Nephron (organoid): ENCODE measurements around the gene CNOT1.

Experiments
- H3K27ac Mint-ChIP-seq, 3 experiments: 2 replicates each; pipeline ENCODE4 v1.8.0; 2020; ENCODE audit warnings: mixed read lengths in 3 of 3, mild to moderate bottlenecking in 2 of 3, moderate library complexity in 1 of 3
- H3K27me3 Mint-ChIP-seq: 2 replicates; pipeline ENCODE4 v1.8.0; 2021; ENCODE audit warnings: low read depth, mild to moderate bottlenecking, moderate library complexity, mixed read lengths
- H3K36me3 Mint-ChIP-seq: 2 replicates; pipeline ENCODE4 v1.8.0; 2020; ENCODE audit warnings: low read depth, mixed read lengths
- H3K4me1 Mint-ChIP-seq: 2 replicates; pipeline ENCODE4 v1.8.0; 2020; ENCODE audit warnings: mixed read lengths
- H3K4me3 Mint-ChIP-seq, 3 experiments: 2 replicates each; pipeline ENCODE4 v1.8.0; 2020; ENCODE audit warnings: mild to moderate bottlenecking in 3 of 3, mixed read lengths in 3 of 3, moderate library complexity in 2 of 3
- H3K9me3 Mint-ChIP-seq: 2 replicates; pipeline ENCODE4 v1.8.0; 2020; ENCODE audit warnings: mixed read lengths
- TF ChIP-seq, protein P1 (sequence below), 3 experiments: fragments of 200-600 bp; sonication (generic); IDR thresholded peaks; one replicate each; pipeline ENCODE4 v1.5.0; 2021; ENCODE audit warnings: antibody characterized with exemption in 3 of 3; ENCODE audit not compliant: unreplicated experiment in 3 of 3

The CNOT1 gene

GRCh38 chr16:58508671-58509251, 120.9 kb downstream of the CNOT1 start:
- Mint-ChIP-seq H3K4me1 (peaks cover 7% of the 10 kb centered on the region), H3K9me3 (no peaks in the 10 kb centered on the region), H3K27me3 (no peaks in the 10 kb centered on the region), H3K27ac (no peak overlapping the region), H3K4me3 (no peak overlapping the region), H3K36me3 (no peaks in the 10 kb centered on the region)
- TF ChIP-seq, protein P1, sequence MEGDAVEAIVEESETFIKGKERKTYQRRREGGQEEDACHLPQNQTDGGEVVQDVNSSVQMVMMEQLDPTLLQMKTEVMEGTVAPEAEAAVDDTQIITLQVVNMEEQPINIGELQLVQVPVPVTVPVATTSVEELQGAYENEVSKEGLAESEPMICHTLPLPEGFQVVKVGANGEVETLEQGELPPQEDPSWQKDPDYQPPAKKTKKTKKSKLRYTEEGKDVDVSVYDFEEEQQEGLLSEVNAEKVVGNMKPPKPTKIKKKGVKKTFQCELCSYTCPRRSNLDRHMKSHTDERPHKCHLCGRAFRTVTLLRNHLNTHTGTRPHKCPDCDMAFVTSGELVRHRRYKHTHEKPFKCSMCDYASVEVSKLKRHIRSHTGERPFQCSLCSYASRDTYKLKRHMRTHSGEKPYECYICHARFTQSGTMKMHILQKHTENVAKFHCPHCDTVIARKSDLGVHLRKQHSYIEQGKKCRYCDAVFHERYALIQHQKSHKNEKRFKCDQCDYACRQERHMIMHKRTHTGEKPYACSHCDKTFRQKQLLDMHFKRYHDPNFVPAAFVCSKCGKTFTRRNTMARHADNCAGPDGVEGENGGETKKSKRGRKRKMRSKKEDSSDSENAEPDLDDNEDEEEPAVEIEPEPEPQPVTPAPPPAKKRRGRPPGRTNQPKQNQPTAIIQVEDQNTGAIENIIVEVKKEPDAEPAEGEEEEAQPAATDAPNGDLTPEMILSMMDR (IDR thresholded peaks at IDR 0.05; ENCODE audit: unreplicated experiment in 3 of 3), result no peak

GRCh38 chr16:58507963-58508670, 121.5 kb downstream of the CNOT1 start:
- no peaks in the 10 kb centered on the region for H3K27me3 Mint-ChIP-seq
- TF ChIP-seq, protein P1 (IDR thresholded peaks at IDR 0.05; ENCODE audit: unreplicated experiment in 3 of 3), result no peak
- no peak overlapping the region for H3K4me3 Mint-ChIP-seq
- H3K4me1 Mint-ChIP-seq, result peaks cover 6% of the 10 kb centered on the region
- no peaks in the 10 kb centered on the region for H3K36me3 Mint-ChIP-seq
- no peaks in the 10 kb centered on the region for H3K9me3 Mint-ChIP-seq
- H3K27ac Mint-ChIP-seq, result no peak overlapping the region

DNA sequence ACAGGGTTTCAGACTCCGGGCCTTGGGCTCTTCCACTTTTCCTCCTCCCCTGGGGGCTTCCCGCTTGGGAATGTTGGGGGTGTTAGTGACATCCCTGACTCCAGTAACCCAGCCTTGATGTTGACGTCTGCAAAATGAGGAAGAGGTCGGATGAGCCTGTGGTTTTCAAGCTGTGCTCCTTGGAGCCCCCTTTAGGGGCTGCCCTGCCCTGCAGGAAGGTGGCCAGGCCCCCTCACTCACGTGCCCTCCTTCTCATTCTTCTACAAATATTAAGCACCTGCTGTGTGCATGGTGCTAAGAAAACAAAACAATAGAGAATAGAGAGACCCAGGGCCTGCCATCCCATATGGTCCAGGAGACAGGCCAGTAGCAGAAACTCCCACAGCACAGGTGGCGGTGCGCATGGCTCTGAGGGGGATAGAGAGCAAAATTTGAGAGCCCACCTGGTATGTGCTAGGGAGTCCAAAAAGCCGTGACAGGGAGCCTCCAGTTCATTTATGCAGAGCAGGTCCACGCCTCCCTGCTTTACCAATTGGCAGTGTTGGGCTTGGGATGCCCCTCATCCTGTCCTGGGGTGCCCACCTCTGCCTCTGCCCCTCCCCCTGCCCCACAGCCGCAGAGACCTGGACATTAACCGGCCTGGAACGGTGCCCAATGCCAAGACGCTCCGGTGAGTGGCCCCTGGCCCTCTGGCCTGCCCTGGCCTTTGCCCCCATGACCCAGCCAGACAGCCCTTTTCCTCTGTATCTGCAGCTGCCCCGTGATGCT, 122.2 kb downstream of the CNOT1 start:
- TF ChIP-seq, protein P1 (IDR thresholded peaks at IDR 0.05; ENCODE audit: unreplicated experiment in 3 of 3), result no peak
- Mint-ChIP-seq H3K9me3 (no peaks in the 10 kb centered on the region), H3K4me3 (no peak overlapping the region), H3K4me1 (peaks cover 6% of the 10 kb centered on the region), H3K36me3 (no peaks in the 10 kb centered on the region), H3K27me3 (peaks cover 4% of the 10 kb centered on the region), H3K27ac (no peak overlapping the region)

DNA sequence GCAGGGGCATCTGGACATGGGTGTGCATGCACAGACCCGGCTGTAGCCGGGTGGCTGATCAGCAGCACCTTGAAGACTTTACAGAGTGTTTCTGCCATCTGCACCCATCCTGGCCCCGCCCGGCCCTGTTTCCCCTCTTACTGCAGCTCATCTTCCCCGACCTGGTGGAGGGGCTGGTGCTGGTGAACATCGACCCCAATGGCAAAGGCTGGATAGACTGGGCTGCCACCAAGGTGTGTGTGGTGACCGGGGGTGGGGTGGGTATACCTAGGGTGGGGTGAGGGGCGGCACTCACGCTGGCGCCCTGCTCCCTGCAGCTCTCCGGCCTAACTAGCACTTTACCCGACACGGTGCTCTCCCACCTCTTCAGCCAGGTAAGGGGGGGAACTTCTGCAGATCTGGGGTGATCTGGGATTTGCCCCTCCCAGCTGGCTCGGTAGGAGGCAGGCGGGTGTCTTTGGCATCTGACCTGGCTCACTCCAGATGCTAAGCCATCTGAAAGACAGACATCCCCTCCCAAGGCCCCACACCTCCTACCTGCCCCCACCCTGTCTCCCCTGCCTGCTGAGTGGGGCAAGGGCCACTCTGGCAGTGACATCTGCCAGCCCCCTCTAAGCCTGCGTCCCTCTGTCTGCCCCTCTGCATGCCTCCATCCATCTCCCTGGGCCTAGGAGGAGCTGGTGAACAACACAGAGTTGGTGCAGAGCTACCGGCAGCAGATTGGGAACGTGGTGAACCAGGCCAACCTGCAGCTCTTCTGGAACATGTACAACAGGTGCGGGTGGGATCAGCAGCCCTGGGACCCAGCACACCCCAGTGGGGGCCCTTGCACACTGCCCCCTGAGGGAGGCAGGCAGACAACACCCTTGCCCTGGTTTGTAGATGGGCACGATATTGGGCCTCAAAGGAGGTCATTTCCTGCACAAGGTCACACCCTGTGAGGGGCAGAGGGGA, 123.1 kb downstream of the CNOT1 start:
- H3K4me3 Mint-ChIP-seq, result no peak overlapping the region
- H3K27ac Mint-ChIP-seq, result no peak overlapping the region
- TF ChIP-seq, protein P1 (IDR thresholded peaks at IDR 0.05; ENCODE audit: unreplicated experiment in 3 of 3), result no peak
- H3K36me3 Mint-ChIP-seq, result no peaks in the 10 kb centered on the region
- peaks cover 7% of the 10 kb centered on the region for H3K27me3 Mint-ChIP-seq
- peaks cover under 1% of the 10 kb centered on the region for H3K4me1 Mint-ChIP-seq
- H3K9me3 Mint-ChIP-seq, result no peaks in the 10 kb centered on the region

GRCh38 chr16:58503863-58504688, 125.5 kb downstream of the CNOT1 start:
- Mint-ChIP-seq H3K27me3 (peaks cover 18% of the 10 kb centered on the region), H3K36me3 (no peaks in the 10 kb centered on the region), H3K9me3 (no peaks in the 10 kb centered on the region), H3K27ac (no peak overlapping the region), H3K4me1 (peaks cover 4% of the 10 kb centered on the region), H3K4me3 (no peak overlapping the region)
- TF ChIP-seq, protein P1 (IDR thresholded peaks at IDR 0.05; ENCODE audit: unreplicated experiment in 3 of 3), result no peak
